Measurements from ENCODE around the gene NUP85.

- TF ChIP-seq CEBPB (IDR thresholded peaks at IDR 0.05; ENCODE audit: low read depth), result no peak
- TF ChIP-seq, protein P1, sequence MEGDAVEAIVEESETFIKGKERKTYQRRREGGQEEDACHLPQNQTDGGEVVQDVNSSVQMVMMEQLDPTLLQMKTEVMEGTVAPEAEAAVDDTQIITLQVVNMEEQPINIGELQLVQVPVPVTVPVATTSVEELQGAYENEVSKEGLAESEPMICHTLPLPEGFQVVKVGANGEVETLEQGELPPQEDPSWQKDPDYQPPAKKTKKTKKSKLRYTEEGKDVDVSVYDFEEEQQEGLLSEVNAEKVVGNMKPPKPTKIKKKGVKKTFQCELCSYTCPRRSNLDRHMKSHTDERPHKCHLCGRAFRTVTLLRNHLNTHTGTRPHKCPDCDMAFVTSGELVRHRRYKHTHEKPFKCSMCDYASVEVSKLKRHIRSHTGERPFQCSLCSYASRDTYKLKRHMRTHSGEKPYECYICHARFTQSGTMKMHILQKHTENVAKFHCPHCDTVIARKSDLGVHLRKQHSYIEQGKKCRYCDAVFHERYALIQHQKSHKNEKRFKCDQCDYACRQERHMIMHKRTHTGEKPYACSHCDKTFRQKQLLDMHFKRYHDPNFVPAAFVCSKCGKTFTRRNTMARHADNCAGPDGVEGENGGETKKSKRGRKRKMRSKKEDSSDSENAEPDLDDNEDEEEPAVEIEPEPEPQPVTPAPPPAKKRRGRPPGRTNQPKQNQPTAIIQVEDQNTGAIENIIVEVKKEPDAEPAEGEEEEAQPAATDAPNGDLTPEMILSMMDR (IDR thresholded peaks at IDR 0.05 in 2 of 3, conservative IDR thresholded peaks at IDR 0.05 in 1 of 3; ENCODE audit: borderline replicate concordance in 1 of 3, insufficient read depth in 1 of 3, low read depth in 2 of 3, low read length in 2 of 3), result no peak
- TF ChIP-seq YY1 (IDR thresholded peaks at IDR 0.05; ENCODE audit: extremely low read depth, insufficient replicate concordance, low read depth, low read length), result no peak
- TF ChIP-seq POLR2A (IDR thresholded peaks at IDR 0.05; ENCODE audit: borderline replicate concordance, extremely low read depth, insufficient read depth, insufficient read length), result no peak
- no peak for TF ChIP-seq REST (IDR thresholded peaks at IDR 0.05; ENCODE audit: low read depth)
Measured at GRCh38 chr17:75232786-75233185, 27.3 kb downstream of the NUP85 start.
